AG04449 (cell line): Measurements from ENCODE around the gene ATP2B2.

Experiments used
- CTCF ChIA-PET: fragments of 350-600 bp; formaldehyde crosslinking; extraction: SDS; loops from one replicate; lab custom pipeline; 2021; ENCODE audit warnings: antibody characterized with exemption; lab: Yijun Ruan, JAX
- POLR2A ChIA-PET: fragments of 400-600, 350-600 bp; formaldehyde crosslinking; extraction: SDS; loops from one replicate; lab custom pipeline; 2020; ENCODE audit warnings: antibody characterized with exemption, inconsistent platforms; lab: Yijun Ruan, JAX
- DNase-seq: peaks from one replicate; pipeline ENCODE4 v3.0.0-alpha.2; 2010; ENCODE audit warnings: low read depth, low spot score
- H3K4me3 ChIP-seq: 2 replicates; pipeline ENCODE4 v1.5.1; 2011; ENCODE audit warnings: low read depth, mild to moderate bottlenecking, control low read depth, low read length
- CTCF ChIP-seq: IDR thresholded peaks from one replicate; pipeline ENCODE4 v1.5.1; 2011; ENCODE audit warnings: mild to moderate bottlenecking, moderate library complexity, low read length, control low read depth, inconsistent platforms; ENCODE audit not compliant: insufficient read depth; ENCODE audit errors: missing control alignments

Gene ATP2B2

GRCh38 chr3:10510086-10510742 is 4.8 kb upstream of the ATP2B2 start:
- no peak for DNase-seq
- CTCF ChIA-PET = no interaction called here

GRCh38 chr3:10509325-10509724 is 3.9 kb upstream of the ATP2B2 start:
- no peak for DNase-seq
- CTCF ChIA-PET = no interaction called here
- POLR2A ChIA-PET = no interaction called here
- H3K4me3 ChIP-seq = no peak overlapping the region
- no peak for TF ChIP-seq CTCF

More at GRCh38 chr3:10510086-10510742, 4.8 kb upstream of the ATP2B2 start:
- no peak for TF ChIP-seq CTCF
- POLR2A ChIA-PET = no interaction called here
- H3K4me3 ChIP-seq = no peak overlapping the region

GRCh38 chr3:10508619-10509260 is 3.4 kb upstream of the ATP2B2 start:
- no peak for DNase-seq
- TF ChIP-seq CTCF = no peak
- no peak overlapping the region for H3K4me3 ChIP-seq
- ChIA-PET CTCF (no interaction called here), POLR2A (no interaction called here)

GRCh38 chr3:10508235-10508618 is 2.8 kb upstream of the ATP2B2 start:
- ChIA-PET POLR2A (no interaction called here), CTCF (no interaction called here)

GRCh38 chr3:10507331-10507730 is 1.9 kb upstream of the ATP2B2 start:
- H3K4me3 ChIP-seq = no peak overlapping the region

More at GRCh38 chr3:10508235-10508618, 2.8 kb upstream of the ATP2B2 start:
- DNase-seq = no peak
- TF ChIP-seq CTCF = no peak
- H3K4me3 ChIP-seq = no peak overlapping the region

More at GRCh38 chr3:10507331-10507730, 1.9 kb upstream of the ATP2B2 start:
- no peak for TF ChIP-seq CTCF
- ChIA-PET CTCF (no interaction called here), POLR2A (no interaction called here)
- no peak for DNase-seq
